GM12865 (cell line): Measurements from ENCODE around the gene MAML3.
"Not testable (repeated sequence)": the region's sequence is repeated elsewhere in the genome, so short reads cannot be mapped to it uniquely, and the experiment has no call there.

Source experiments
- DNase-seq: peaks from one replicate; pipeline ENCODE4 v3.0.0; 2010; ENCODE audit warnings: low read depth
- H3K4me3 ChIP-seq: 2 replicates; pipeline ENCODE4 v1.5.1; 2011; ENCODE audit warnings: mild to moderate bottlenecking, low read depth, low read length, control low read depth
- CTCF ChIP-seq: IDR thresholded peaks from 2 replicates; pipeline ENCODE4 v1.5.1; 2011; ENCODE audit warnings: low read length, control low read depth, low read depth, inconsistent platforms; ENCODE audit not compliant: insufficient read depth; ENCODE audit errors: missing control alignments

MAML3 gene

GRCh38 chr4:139957986-139958738 is 195.8 kb downstream of the MAML3 start:
- no peak for DNase-seq
- no peak overlapping the region for H3K4me3 ChIP-seq
- TF ChIP-seq CTCF: no peak

GRCh38 chr4:139957065-139957464 is 196.9 kb downstream of the MAML3 start:
- H3K4me3 ChIP-seq: no peak overlapping the region
- TF ChIP-seq CTCF: no peak
- no peak for DNase-seq

GRCh38 chr4:139956507-139957017 is 197.4 kb downstream of the MAML3 start:
- TF ChIP-seq CTCF: no peak
- DNase-seq: no peak
- H3K4me3 ChIP-seq: no peak overlapping the region

GRCh38 chr4:139955600-139955999 is 198.4 kb downstream of the MAML3 start:
- no peak overlapping the region for H3K4me3 ChIP-seq
- no peak for DNase-seq
- no peak for TF ChIP-seq CTCF

- TF ChIP-seq CTCF: no peak
- no peak overlapping the region for H3K4me3 ChIP-seq
- no peak for DNase-seq
Observed at GRCh38 chr4:139954512-139954911, 199.5 kb downstream of the MAML3 start.

GRCh38 chr4:139951021-139951420 is 203.0 kb downstream of the MAML3 start:
- no peak overlapping the region for H3K4me3 ChIP-seq
- TF ChIP-seq CTCF: no peak
- DNase-seq: peak; percentile 25

- no peak for TF ChIP-seq CTCF
- peak; percentile 87 for DNase-seq
- H3K4me3 ChIP-seq: no peak overlapping the region
Observed at GRCh38 chr4:139950568-139950967, 203.4 kb downstream of the MAML3 start.

GRCh38 chr4:139944916-139945315 is 209.1 kb downstream of the MAML3 start:
- H3K4me3 ChIP-seq, DNase-seq: not testable (repeated sequence)
